IPS-15b (cell line): ENCODE results near the gene EDARADD.

Source experiments
- H3K27me3 ChIP-seq: one replicate; pipeline ENCODE4 v1.6.1; 2013; ENCODE audit warnings: low read length; ENCODE audit not compliant: control insufficient read depth, insufficient read depth
- H3K36me3 ChIP-seq: one replicate; pipeline ENCODE4 v1.6.1; 2013; ENCODE audit warnings: low read length; ENCODE audit not compliant: control insufficient read depth, insufficient read depth
- H3K4me1 ChIP-seq: one replicate; pipeline ENCODE4 v1.6.1; 2013; ENCODE audit warnings: mild to moderate bottlenecking, low read length; ENCODE audit not compliant: control insufficient read depth, insufficient read depth
- H3K4me3 ChIP-seq: one replicate; pipeline ENCODE4 v1.5.1; 2013; ENCODE audit warnings: low read depth, low read length
- H3K9ac ChIP-seq: one replicate; pipeline ENCODE4 v1.6.1; 2013; ENCODE audit warnings: low read depth, mild to moderate bottlenecking, low read length
- H3K9me3 ChIP-seq: one replicate; pipeline ENCODE4 v1.6.1; 2013; ENCODE audit warnings: mild to moderate bottlenecking, low read length; ENCODE audit not compliant: control insufficient read depth, insufficient read depth

Gene EDARADD

DNA sequence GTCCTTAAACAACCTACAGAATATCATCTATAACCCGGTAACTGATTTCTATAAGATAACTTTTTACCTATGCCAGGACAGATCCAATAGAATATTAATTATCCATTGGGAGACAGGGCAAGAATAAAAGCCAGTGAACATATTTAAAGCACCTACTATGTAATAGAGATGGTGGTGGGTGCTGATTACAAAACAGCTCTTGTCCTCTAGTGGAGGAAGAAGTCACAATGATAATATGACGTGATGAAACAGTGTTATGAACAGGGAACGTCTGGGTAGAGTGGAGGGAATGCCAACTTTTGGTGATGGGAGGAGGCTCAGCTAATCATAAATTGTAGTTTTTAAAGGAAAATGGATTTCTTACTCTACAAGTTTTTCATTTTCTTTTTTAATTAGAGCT is 132.0 kb downstream of the EDARADD start:
- H3K9ac ChIP-seq = no peak overlapping the region
- H3K36me3 ChIP-seq = no peaks in the 10 kb centered on the region
- no peak overlapping the region for H3K4me3 ChIP-seq
- no peaks in the 10 kb centered on the region for H3K4me1 ChIP-seq
- H3K9me3 ChIP-seq = no peaks in the 10 kb centered on the region
- H3K27me3 ChIP-seq = peaks cover 5% of the 10 kb centered on the region

DNA sequence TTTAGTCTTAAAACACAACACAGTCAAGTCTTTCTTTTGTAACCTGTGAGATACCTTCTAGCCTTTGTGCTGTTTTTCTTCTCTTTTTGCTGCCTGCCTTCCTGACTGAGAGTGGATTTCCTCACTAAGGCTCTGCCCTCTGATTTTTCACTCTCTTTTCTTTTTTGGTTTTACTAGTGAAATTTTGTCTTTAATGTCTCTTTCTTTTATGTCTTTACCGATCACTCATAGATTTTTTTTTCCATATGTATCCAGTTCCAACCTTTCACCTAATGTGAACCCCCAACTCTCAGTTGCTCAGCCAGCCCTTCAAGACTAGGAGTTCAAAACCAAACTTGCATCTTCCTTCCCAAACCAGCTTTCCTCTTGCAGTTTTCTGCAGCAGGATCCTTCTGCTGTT is 136.2 kb downstream of the EDARADD start:
- Histone ChIP-seq H3K4me1 (no peaks in the 10 kb centered on the region), H3K36me3 (no peaks in the 10 kb centered on the region), H3K4me3 (no peak overlapping the region), H3K9ac (no peak overlapping the region), H3K27me3 (no peaks in the 10 kb centered on the region), H3K9me3 (no peaks in the 10 kb centered on the region)

DNA sequence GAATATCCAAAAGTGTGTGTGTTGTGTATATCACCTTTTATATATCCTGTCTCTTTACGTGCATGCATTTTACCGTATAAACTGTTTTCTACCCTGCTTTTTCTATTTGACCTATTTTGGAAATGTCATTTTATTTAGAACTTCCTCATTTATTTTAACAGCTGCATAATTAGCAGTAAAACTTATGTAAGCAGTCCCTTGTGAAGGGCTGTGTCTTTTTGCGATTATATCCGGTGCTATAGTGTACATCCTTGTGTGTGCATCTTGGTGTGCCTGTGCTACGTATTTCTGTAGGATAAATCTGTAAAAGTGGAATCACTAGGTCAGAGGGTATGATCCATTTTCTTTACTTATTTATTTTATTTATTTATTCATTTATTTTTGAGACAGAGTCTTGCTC is 136.9 kb downstream of the EDARADD start:
- H3K4me3 ChIP-seq = no peak overlapping the region
- no peaks in the 10 kb centered on the region for H3K4me1 ChIP-seq
- H3K9me3 ChIP-seq = no peaks in the 10 kb centered on the region
- H3K27me3 ChIP-seq = no peaks in the 10 kb centered on the region
- H3K9ac ChIP-seq = no peak overlapping the region
- H3K36me3 ChIP-seq = no peaks in the 10 kb centered on the region

GRCh38 chr1:236532850-236533249 is 138.8 kb downstream of the EDARADD start:
- Histone ChIP-seq H3K9me3 (no peaks in the 10 kb centered on the region), H3K9ac (no peak overlapping the region), H3K27me3 (no peaks in the 10 kb centered on the region), H3K4me1 (no peaks in the 10 kb centered on the region), H3K36me3 (no peaks in the 10 kb centered on the region), H3K4me3 (no peak overlapping the region)

DNA sequence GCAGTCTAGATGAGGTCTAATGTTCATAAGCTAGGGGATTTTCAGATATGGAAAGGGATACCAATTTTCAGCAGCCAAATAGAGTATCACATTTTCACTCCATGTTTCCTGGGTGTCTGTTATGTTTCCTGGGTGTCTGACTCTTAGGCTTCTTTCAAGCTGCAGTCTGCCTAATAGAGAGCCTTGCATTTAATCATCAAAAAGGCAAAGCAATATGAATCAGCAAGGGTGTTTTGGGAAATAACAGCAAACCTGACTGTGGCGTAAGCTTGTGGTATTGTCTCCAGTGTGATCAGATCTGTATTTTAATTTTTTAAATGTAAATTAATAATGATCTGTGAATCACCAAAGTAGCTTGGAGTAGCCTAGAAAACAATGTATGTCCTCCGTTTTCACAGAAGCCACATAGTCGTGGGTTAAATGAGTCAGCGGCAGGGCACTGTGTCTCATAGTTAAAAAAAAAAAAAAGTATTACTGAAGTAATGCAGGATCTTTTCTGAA is 140.1 kb downstream of the EDARADD start:
- H3K27me3 ChIP-seq = no peaks in the 10 kb centered on the region
- H3K9me3 ChIP-seq = no peaks in the 10 kb centered on the region
- no peak overlapping the region for H3K4me3 ChIP-seq
- no peaks in the 10 kb centered on the region for H3K4me1 ChIP-seq
- no peak overlapping the region for H3K9ac ChIP-seq
- no peaks in the 10 kb centered on the region for H3K36me3 ChIP-seq
